Measurements from ENCODE around the gene HHEX.

- TF ChIP-seq CTCF (conservative IDR thresholded peaks at IDR 0.05; ENCODE audit: low read depth, low read length), result no peak
- no peak for TF ChIP-seq RAD21 (IDR thresholded peaks at IDR 0.05; ENCODE audit: low read length)
- TF ChIP-seq POLR2A (IDR thresholded peaks at IDR 0.05; ENCODE audit: low read depth, low read length), result no peak
- TF ChIP-seq MAZ (IDR thresholded peaks at IDR 0.05; ENCODE audit: borderline replicate concordance, low read depth, low read length), result no peak
- no peak for TF ChIP-seq FOS (IDR thresholded peaks at IDR 0.05; ENCODE audit: low read depth, low read length)
- TF ChIP-seq CHD1 (IDR thresholded peaks at IDR 0.05; ENCODE audit: low read depth, low read length), result no peak
- no peak for TF ChIP-seq ELK1 (IDR thresholded peaks at IDR 0.05; ENCODE audit: borderline replicate concordance, low read depth, low read length)
- no peak for TF ChIP-seq MXI1 (IDR thresholded peaks at IDR 0.05; ENCODE audit: borderline replicate concordance, low read depth, low read length)
- TF ChIP-seq CEBPB (IDR thresholded peaks at IDR 0.05; ENCODE audit: low read depth, low read length), result no peak
- TF ChIP-seq SMC3 (IDR thresholded peaks at IDR 0.05; ENCODE audit: low read depth, low read length), result no peak
- TF ChIP-seq RFX5 (IDR thresholded peaks at IDR 0.05; ENCODE audit: low read depth, low read length), result no peak
- TF ChIP-seq BHLHE40 (IDR thresholded peaks at IDR 0.05; ENCODE audit: low read depth, low read length), result peak; percentile 89
- no peak for TF ChIP-seq RCOR1 (IDR thresholded peaks at IDR 0.05; ENCODE audit: insufficient replicate concordance, low read length)
Measured at GRCh38 chr10:92690211-92690914, 608 bp downstream of the HHEX start.
